ENCODE data around the gene DNAL1. TPM values are rescaled to one million over a fixed set of nuclear protein-coding genes. Genes with fewer than 3 reads are reported as not detected.

Gene DNAL1
- total RNA-seq, 1 donor: 9.9 TPM

DNA sequence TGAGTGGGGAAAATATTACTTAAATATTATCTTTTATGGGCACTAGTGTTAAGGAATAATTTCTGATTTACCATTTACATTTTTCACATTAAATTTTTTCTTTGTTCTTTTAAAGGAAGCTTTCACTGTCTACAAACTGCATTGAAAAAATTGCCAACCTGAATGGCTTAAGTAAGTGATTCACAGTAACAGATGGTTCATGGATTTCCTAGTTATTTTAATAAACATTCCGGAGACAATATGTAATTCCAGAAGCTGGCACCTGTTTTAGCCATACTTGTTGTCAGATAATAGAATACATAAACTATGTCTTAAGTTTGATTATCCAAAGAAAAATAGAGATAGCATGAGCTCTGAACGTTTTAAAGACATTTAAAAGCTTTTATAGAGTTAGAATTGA, 17.1 kb downstream of the DNAL1 start:
- no peak for DNase-seq (ENCODE audit: low read depth)
- no peak overlapping the region for H3K4me3 ChIP-seq (ENCODE audit: low read depth, low read length)
- TF ChIP-seq, protein P1, sequence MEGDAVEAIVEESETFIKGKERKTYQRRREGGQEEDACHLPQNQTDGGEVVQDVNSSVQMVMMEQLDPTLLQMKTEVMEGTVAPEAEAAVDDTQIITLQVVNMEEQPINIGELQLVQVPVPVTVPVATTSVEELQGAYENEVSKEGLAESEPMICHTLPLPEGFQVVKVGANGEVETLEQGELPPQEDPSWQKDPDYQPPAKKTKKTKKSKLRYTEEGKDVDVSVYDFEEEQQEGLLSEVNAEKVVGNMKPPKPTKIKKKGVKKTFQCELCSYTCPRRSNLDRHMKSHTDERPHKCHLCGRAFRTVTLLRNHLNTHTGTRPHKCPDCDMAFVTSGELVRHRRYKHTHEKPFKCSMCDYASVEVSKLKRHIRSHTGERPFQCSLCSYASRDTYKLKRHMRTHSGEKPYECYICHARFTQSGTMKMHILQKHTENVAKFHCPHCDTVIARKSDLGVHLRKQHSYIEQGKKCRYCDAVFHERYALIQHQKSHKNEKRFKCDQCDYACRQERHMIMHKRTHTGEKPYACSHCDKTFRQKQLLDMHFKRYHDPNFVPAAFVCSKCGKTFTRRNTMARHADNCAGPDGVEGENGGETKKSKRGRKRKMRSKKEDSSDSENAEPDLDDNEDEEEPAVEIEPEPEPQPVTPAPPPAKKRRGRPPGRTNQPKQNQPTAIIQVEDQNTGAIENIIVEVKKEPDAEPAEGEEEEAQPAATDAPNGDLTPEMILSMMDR (IDR thresholded peaks at IDR 0.05; ENCODE audit: insufficient read depth, low read depth, low read length): no peak

DNA sequence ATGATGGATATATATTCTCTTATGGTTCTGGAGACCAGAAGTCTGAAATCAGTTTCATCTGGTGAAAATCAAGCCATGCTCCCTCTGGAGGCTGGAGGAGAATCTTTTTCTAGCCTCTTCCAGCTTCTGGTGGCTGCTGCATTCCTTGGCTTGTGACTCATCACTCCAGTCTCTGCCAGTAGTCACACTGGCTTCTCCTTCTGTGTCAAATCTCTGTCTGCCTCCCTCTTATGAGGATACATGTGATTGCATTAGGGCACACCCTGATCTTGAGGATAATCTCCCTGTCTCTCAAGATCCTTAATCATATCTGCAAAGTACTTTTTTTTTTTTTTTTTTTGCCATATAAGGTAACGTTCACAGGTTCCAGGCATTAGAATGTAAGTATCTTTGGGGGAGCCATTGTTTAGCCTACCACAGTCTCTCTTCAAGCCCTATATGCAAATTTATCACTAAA, 17.7 kb downstream of the DNAL1 start:
- H3K4me3 ChIP-seq (ENCODE audit: low read depth, low read length): no peak overlapping the region
- peak; percentile 89 for DNase-seq (ENCODE audit: low read depth)
- TF ChIP-seq, protein P1 (IDR thresholded peaks at IDR 0.05; ENCODE audit: insufficient read depth, low read depth, low read length): peak; percentile 74

DNA sequence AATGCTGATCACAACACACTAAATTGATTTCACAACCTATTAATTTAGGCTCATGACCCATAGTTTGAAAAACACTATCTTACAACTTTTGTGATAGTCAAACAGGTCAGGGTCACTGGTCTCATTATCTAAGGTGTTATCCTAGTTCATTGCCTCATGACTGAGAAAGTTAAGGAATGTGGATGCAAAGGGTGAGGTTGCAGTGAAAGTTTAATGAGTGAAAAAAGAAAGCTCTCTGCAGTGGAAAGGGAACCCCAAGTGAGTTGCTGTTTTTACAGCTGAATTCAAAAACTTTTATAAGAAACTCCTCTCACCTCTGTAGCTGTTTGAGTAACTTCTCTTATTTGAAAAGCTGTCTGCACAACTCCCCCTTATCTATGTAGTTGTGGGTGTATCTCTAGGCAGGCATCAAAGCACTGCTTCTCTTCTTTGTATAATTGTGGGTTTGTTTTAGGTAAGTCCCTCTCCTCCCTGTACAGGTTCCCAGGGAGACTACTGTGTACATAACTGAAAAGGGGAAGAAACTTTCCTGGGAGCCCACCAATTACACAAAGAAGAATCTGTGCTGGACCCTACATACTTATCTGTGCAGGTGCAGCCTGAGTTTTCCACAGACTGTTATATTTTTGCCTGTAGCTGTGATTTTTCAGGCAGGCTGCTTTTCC, 18.9 kb downstream of the DNAL1 start:
- no peak for DNase-seq (ENCODE audit: low read depth)
- TF ChIP-seq, protein P1 (IDR thresholded peaks at IDR 0.05; ENCODE audit: insufficient read depth, low read depth, low read length): no peak
- H3K4me3 ChIP-seq (ENCODE audit: low read depth, low read length): no peak overlapping the region

DNA sequence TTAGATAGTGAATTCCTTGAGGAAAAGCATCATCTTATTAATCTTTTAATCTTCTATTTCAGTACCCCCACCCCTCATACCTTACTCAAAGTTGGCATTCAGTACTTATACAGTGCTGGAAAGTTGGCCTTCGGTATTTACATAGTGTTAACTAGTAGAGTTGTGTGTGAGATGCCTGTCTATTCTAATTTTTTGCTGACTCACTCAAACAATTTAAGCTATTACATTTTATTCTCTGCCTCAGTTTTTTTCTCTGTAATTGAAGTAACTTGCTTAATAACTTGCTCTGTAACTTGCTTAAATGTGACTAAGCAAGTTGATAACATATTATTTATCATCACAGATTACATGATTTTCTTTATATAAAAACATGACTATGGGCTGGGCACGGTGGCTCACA, 20.3 kb downstream of the DNAL1 start:
- TF ChIP-seq, protein P1 (IDR thresholded peaks at IDR 0.05; ENCODE audit: insufficient read depth, low read depth, low read length): no peak
- DNase-seq (ENCODE audit: low read depth): no peak
- no peak overlapping the region for H3K4me3 ChIP-seq (ENCODE audit: low read depth, low read length)

DNA sequence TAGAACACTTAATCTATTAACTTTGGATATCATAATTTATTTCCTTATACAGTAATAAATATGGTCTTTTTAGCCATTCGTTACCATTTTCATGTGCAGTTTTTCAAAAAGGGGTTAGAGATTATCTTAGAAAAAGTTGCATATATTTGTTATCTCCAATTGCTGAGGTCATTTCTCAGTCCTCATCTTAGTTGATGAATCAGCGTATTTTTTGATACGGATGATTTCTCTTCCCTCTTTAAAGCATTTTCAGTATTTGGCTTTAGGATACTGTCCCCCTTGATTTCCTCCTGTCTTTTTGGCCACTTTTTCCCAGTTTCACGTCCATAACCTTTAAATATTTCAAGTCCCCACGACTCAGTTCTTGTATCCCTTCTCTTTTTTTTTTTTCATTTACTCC, 21.8 kb downstream of the DNAL1 start:
- TF ChIP-seq, protein P1 (IDR thresholded peaks at IDR 0.05; ENCODE audit: insufficient read depth, low read depth, low read length): no peak
- no peak overlapping the region for H3K4me3 ChIP-seq (ENCODE audit: low read depth, low read length)
- DNase-seq (ENCODE audit: low read depth): no peak

DNA sequence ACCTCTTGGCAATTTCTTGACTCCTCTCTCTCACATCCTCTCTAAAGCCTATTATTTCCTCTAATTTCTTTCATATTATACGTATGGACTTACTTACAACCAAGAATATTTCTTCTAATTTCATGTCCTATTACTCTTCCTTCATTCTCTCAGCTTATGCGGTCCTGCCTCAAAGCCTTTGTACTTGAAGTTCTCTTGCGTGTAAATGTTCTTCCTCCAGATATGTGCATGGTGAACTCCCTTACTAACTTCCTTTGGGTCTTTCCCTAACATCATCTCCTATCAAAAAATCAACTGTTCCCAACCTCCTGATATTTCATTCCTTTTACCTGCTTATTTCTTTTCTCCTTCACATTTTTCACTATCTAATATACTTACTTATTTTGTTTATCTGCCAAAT, 23.1 kb downstream of the DNAL1 start:
- no peak overlapping the region for H3K4me3 ChIP-seq (ENCODE audit: low read depth, low read length)
- no peak for DNase-seq (ENCODE audit: low read depth)
- TF ChIP-seq, protein P1 (IDR thresholded peaks at IDR 0.05; ENCODE audit: insufficient read depth, low read depth, low read length): no peak

DNA sequence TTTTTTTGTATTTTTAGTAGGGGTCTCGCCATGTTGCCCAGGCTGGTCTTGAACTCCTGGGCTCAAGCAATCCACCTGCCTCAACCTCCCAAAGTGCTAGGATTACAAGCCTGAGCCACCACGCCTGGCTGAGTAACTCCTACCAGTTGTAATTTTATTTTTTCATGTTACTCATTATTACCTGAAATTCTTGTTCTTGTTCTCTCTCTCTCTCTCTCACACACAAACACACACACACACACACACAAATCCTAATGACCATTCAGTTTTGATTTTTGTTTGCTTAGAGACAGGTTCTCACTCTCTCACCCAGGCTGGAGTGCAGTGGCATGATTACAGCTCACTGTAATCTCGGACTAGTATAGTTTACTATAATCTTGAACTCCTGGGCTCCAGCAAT, 30.2 kb downstream of the DNAL1 start:
- no peak for DNase-seq (ENCODE audit: low read depth)
- H3K4me3 ChIP-seq (ENCODE audit: low read depth, low read length): no peak overlapping the region
- TF ChIP-seq, protein P1 (IDR thresholded peaks at IDR 0.05; ENCODE audit: insufficient read depth, low read depth, low read length): no peak

Data from fibroblast of villous mesenchyme (primary cell).